ENCODE measurements around the gene CFAP299. TPM values are rescaled to one million over a fixed set of nuclear protein-coding genes. Genes with fewer than 3 reads are reported as not detected.

CFAP299 gene
- total RNA-seq, 3 donors from 2014 or later, result under 0.01 to 0.15 TPM; not detected in 1

DNA sequence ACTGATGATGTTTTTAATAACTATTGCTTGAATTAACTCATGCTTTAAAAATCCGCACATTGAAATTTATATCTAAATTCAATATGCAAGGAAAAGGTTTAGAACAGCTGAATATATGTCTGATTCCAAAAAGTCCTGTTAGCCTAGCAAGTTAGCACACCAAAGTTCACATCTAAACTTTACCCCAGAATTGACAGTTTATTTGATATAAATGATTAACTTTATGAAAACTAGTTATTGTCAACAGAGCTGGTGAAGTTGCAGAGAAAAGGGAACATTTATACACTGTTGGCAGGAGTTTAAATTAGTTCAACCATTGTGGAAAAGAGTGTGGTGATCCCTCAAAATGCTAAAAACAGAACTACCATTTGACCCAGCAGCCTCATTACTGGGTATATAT lies 574.4 kb downstream of the CFAP299 start:
- TF ChIP-seq POLR2AphosphoS5 (IDR thresholded peaks at IDR 0.05) (no peak), POLR2A (IDR thresholded peaks at IDR 0.05) (no peak)
- TF ChIP-seq, protein P1, sequence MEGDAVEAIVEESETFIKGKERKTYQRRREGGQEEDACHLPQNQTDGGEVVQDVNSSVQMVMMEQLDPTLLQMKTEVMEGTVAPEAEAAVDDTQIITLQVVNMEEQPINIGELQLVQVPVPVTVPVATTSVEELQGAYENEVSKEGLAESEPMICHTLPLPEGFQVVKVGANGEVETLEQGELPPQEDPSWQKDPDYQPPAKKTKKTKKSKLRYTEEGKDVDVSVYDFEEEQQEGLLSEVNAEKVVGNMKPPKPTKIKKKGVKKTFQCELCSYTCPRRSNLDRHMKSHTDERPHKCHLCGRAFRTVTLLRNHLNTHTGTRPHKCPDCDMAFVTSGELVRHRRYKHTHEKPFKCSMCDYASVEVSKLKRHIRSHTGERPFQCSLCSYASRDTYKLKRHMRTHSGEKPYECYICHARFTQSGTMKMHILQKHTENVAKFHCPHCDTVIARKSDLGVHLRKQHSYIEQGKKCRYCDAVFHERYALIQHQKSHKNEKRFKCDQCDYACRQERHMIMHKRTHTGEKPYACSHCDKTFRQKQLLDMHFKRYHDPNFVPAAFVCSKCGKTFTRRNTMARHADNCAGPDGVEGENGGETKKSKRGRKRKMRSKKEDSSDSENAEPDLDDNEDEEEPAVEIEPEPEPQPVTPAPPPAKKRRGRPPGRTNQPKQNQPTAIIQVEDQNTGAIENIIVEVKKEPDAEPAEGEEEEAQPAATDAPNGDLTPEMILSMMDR (IDR thresholded peaks at IDR 0.05), result no peak
- DNase-seq (ENCODE audit: low spot score in 2 of 2), result no peak
- intact Hi-C loops (cut with DNase I; ENCODE audit: low total_unique reads), result loop anchor here (10.0 kb wide), 1 partner anchor 1215 kb away; no protein-coding TSS in a partner anchor
- Histone ChIP-seq H3K4me1 (no peaks in the 10 kb centered on the region), H3K9me3 (peaks cover 0 to 14% of the 10 kb centered on the region in 2 donors), H3K36me3 (no peaks in the 10 kb centered on the region), H3K27me3 (no peaks in the 10 kb centered on the region), H3K27ac (no peak overlapping the region), H3K4me3 (no peak overlapping the region)

GRCh38 chr4:80911458-80911857 lies 575.9 kb downstream of the CFAP299 start:
- H3K27ac ChIP-seq, result no peak overlapping the region
- peaks cover 0 to 12% of the 10 kb centered on the region in 2 donors for H3K9me3 ChIP-seq
- intact Hi-C loops (cut with DNase I; ENCODE audit: low total_unique reads), result loop anchor here (10.0 kb wide), 1 partner anchor 1217 kb away; no protein-coding TSS in a partner anchor

DNA sequence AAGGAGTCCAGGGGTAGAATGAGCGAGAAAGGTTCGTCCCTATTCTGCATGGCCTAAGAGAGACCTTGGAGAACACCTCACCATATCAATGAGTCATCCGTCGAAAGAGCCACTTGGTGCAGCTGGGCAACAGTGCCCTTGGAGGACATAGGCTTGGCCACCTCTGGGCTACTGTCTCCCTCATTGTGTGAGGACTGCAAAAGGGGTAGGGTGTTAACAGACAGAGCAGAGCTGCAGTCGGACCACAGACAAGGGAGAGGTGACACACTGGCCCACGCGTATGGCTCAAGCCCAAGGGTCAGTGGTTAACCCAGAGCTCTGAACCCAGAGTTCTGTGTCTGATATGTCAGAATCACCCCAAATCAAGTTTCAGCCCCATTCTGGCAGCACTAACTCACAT lies 576.8 kb downstream of the CFAP299 start:
- intact Hi-C loops (cut with DNase I; ENCODE audit: low total_unique reads), result loop anchor here (10.0 kb wide), 1 partner anchor 1218 kb away; no protein-coding TSS in a partner anchor
- Histone ChIP-seq H3K9me3 (peaks cover 0 to 5% of the 10 kb centered on the region in 2 donors), H3K4me3 (no peak overlapping the region), H3K27ac (no peak overlapping the region), H3K4me1 (no peaks in the 10 kb centered on the region), H3K27me3 (no peaks in the 10 kb centered on the region), H3K36me3 (no peaks in the 10 kb centered on the region)
- no peak for DNase-seq (ENCODE audit: low spot score in 2 of 2)
- no peak for TF ChIP-seq POLR2AphosphoS5 (IDR thresholded peaks at IDR 0.05)
- TF ChIP-seq, protein P1 (IDR thresholded peaks at IDR 0.05), result no peak

More at GRCh38 chr4:80911458-80911857, 575.9 kb downstream of the CFAP299 start:
- Histone ChIP-seq H3K4me3 (no peak overlapping the region), H3K27me3 (no peaks in the 10 kb centered on the region), H3K36me3 (no peaks in the 10 kb centered on the region), H3K4me1 (no peaks in the 10 kb centered on the region)
- TF ChIP-seq POLR2A (IDR thresholded peaks at IDR 0.05), result no peak
- no peak for TF ChIP-seq POLR2AphosphoS5 (IDR thresholded peaks at IDR 0.05)
- TF ChIP-seq, protein P1 (IDR thresholded peaks at IDR 0.05), result no peak
- DNase-seq (ENCODE audit: low spot score in 2 of 2), result no peak

GRCh38 chr4:80913381-80913780 lies 577.9 kb downstream of the CFAP299 start:
- no peak overlapping the region for H3K4me3 ChIP-seq

DNA sequence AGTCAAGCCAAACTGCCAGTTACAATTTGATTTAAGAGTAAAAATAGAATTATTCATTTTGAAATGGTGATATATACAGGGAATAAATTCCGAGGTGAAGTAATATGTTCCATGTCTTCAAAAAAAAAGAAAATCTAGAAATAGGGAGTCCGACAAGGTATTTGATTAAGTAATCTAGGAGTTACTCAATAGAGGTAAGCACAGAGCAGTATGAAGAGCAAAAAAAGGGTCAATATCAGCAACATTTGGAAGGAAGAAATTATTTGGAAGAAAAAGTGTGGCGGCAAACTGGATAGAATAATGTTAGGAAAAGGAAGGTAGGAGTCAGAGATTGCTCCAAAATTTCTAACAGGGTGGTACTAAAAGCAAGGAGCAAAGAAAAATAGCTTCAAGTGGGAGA lies 581.2 kb downstream of the CFAP299 start:
- no peaks in the 10 kb centered on the region for H3K27me3 ChIP-seq
- no peak overlapping the region for H3K27ac ChIP-seq
- intact Hi-C loops (cut with DNase I; ENCODE audit: low total_unique reads), result loop anchor here (10.0 kb wide), 1 partner anchor 1222 kb away; no protein-coding TSS in a partner anchor
- H3K36me3 ChIP-seq, result no peaks in the 10 kb centered on the region
- no peaks in the 10 kb centered on the region for H3K9me3 ChIP-seq
- no peak for DNase-seq (ENCODE audit: low spot score in 2 of 2)
- H3K4me1 ChIP-seq, result no peaks in the 10 kb centered on the region
- TF ChIP-seq POLR2AphosphoS5 (IDR thresholded peaks at IDR 0.05) (no peak), POLR2A (IDR thresholded peaks at IDR 0.05) (no peak)
- TF ChIP-seq, protein P1 (IDR thresholded peaks at IDR 0.05), result no peak
- H3K4me3 ChIP-seq, result no peak overlapping the region

More at GRCh38 chr4:80913381-80913780, 577.9 kb downstream of the CFAP299 start:
- no peaks in the 10 kb centered on the region for H3K27me3 ChIP-seq
- H3K9me3 ChIP-seq, result no peaks in the 10 kb centered on the region
- no peaks in the 10 kb centered on the region for H3K36me3 ChIP-seq
- intact Hi-C loops (cut with DNase I; ENCODE audit: low total_unique reads), result loop anchor here (10.0 kb wide), 1 partner anchor 1219 kb away; no protein-coding TSS in a partner anchor
- no peaks in the 10 kb centered on the region for H3K4me1 ChIP-seq
- DNase-seq (ENCODE audit: low spot score in 2 of 2), result no peak
- no peak overlapping the region for H3K27ac ChIP-seq
- TF ChIP-seq POLR2AphosphoS5 (IDR thresholded peaks at IDR 0.05) (no peak), POLR2A (IDR thresholded peaks at IDR 0.05) (no peak)
- TF ChIP-seq, protein P1 (IDR thresholded peaks at IDR 0.05), result no peak
